ENCODE data around the gene BCAS3.
"Not testable (repeated sequence)": the region's sequence is repeated elsewhere in the genome, so short reads cannot be mapped to it uniquely, and the experiment has no call there.

Gene BCAS3

GRCh38 chr17:60888812-60889709, 211.4 kb downstream of the BCAS3 start:
- DNase-seq: no peak

GRCh38 chr17:60891149-60891548, 213.5 kb downstream of the BCAS3 start:
- DNase-seq: no peak

GRCh38 chr17:60893475-60893874, 215.8 kb downstream of the BCAS3 start:
- no peak for DNase-seq

GRCh38 chr17:60896996-60897395, 219.3 kb downstream of the BCAS3 start:
- DNase-seq: no peak

- no peak for DNase-seq
Observed at GRCh38 chr17:60899115-60899514, 221.5 kb downstream of the BCAS3 start.

GRCh38 chr17:60900688-60901087, 223.0 kb downstream of the BCAS3 start:
- no peak for DNase-seq

GRCh38 chr17:60901242-60901641, 223.6 kb downstream of the BCAS3 start:
- no peak for DNase-seq

GRCh38 chr17:60901806-60902205, 224.2 kb downstream of the BCAS3 start:
- DNase-seq: no peak

- no peak for DNase-seq
Observed at GRCh38 chr17:60902399-60902798, 224.7 kb downstream of the BCAS3 start.

- DNase-seq: no peak
Observed at GRCh38 chr17:60904582-60904981, 226.9 kb downstream of the BCAS3 start.

GRCh38 chr17:60905709-60906108, 228.1 kb downstream of the BCAS3 start:
- DNase-seq: no peak

GRCh38 chr17:60908324-60908723, 230.7 kb downstream of the BCAS3 start:
- no peak for DNase-seq

- DNase-seq: no peak
Observed at GRCh38 chr17:60909405-60909804, 231.8 kb downstream of the BCAS3 start.

- DNase-seq: no peak
Observed at GRCh38 chr17:60910415-60910814, 232.8 kb downstream of the BCAS3 start.

GRCh38 chr17:60914078-60914477, 236.4 kb downstream of the BCAS3 start:
- DNase-seq: no peak

GRCh38 chr17:60916043-60916442, 238.4 kb downstream of the BCAS3 start:
- DNase-seq: no peak

GRCh38 chr17:60920107-60920506, 242.5 kb downstream of the BCAS3 start:
- DNase-seq: no peak

GRCh38 chr17:60923000-60923399, 245.3 kb downstream of the BCAS3 start:
- no peak for DNase-seq

GRCh38 chr17:60926466-60927183, 249.0 kb downstream of the BCAS3 start:
- DNase-seq: no peak

GRCh38 chr17:60933739-60934138, 256.1 kb downstream of the BCAS3 start:
- no peak for DNase-seq

- no peak for DNase-seq
Observed at GRCh38 chr17:60934723-60935122, 257.1 kb downstream of the BCAS3 start.

- not testable (repeated sequence) for DNase-seq
Observed at GRCh38 chr17:60935991-60936390, 258.3 kb downstream of the BCAS3 start.

- DNase-seq: no peak
Observed at GRCh38 chr17:60939318-60939717, 261.7 kb downstream of the BCAS3 start.

- DNase-seq: no peak
Observed at GRCh38 chr17:60941028-60941427, 263.4 kb downstream of the BCAS3 start.
